PFSK-1 (cell line): ENCODE measurements around the gene ARHGEF11.

Experiments
- POLR2AphosphoS5 ChIP-seq: IDR thresholded peaks from 2 replicates; pipeline ENCODE4 v1.6.1; 2012; ENCODE audit warnings: low read depth, mild to moderate bottlenecking, control low read depth, low read length, moderate library complexity
- REST ChIP-seq, 2 experiments: IDR thresholded peaks; 2 replicates each; pipeline versions ENCODE4 v1.6.1 to v1.8.0; 2011 to 2012; ENCODE audit warnings: low read depth in 2 of 2, low read length in 2 of 2, control low read depth in 1 of 2, inconsistent platforms in 1 of 2, mild to moderate bottlenecking in 1 of 2, moderate library complexity in 1 of 2; ENCODE audit not compliant: insufficient read depth in 1 of 2
- TAF1 ChIP-seq: IDR thresholded peaks from 2 replicates; pipeline ENCODE4 v1.6.1; 2012; ENCODE audit warnings: low read length, control low read depth, borderline replicate concordance; ENCODE audit not compliant: insufficient read depth

- TF ChIP-seq TAF1 (no peak), REST (IDR thresholded peaks at IDR 0.05; ENCODE audit: insufficient read depth in 1 of 2, low read depth in 2 of 2, low read length in 2 of 2) (no peak), POLR2AphosphoS5 (no peak)
Observed at GRCh38 chr1:156912861-156913808, 132.4 kb downstream of the ARHGEF11 start.
